Neural cell (in vitro differentiated cells): ENCODE measurements around the gene NDST4. TPM values are rescaled to one million over a fixed set of nuclear protein-coding genes. Genes with fewer than 3 reads are reported as not detected.

ENCODE experiments used
- H2AFZ ChIP-seq: fragments of 200-600, 300-800 bp; sonication (generic), shearing (Covaris generic); 2 replicates; pipeline ENCODE4 v1.6.0; 2014; ENCODE audit warnings: low read depth, mild to moderate bottlenecking, antibody characterized with exemption, low read length, moderate library complexity
- H3F3A ChIP-seq: fragments of 200-600 bp; shearing (Covaris generic); 2 replicates; pipeline ENCODE4 v1.6.1; 2016; ENCODE audit warnings: mild to moderate bottlenecking, moderate library complexity, mixed read lengths, antibody characterized with exemption, low read length; ENCODE audit not compliant: insufficient read depth, poor library complexity, severe bottlenecking
- H3K27ac ChIP-seq: fragments of 200-600, 300-800 bp; sonication (generic), shearing (Covaris generic); 2 replicates; pipeline ENCODE4 v1.5.1; 2014; ENCODE audit warnings: mild to moderate bottlenecking, low read length, moderate library complexity
- H3K27me3 ChIP-seq: fragments of 300-800, 200-600 bp; sonication (generic), shearing (Covaris generic); 2 replicates; pipeline ENCODE4 v1.6.0; 2014; ENCODE audit warnings: mild to moderate bottlenecking, low read depth, low read length, moderate library complexity; ENCODE audit not compliant: insufficient read depth
- H3K36me3 ChIP-seq: fragments of 300-800, 200-600 bp; sonication (generic), shearing (Covaris generic); 2 replicates; pipeline ENCODE4 v1.5.1; 2014; ENCODE audit warnings: mild to moderate bottlenecking, antibody characterized with exemption, low read length, moderate library complexity; ENCODE audit not compliant: insufficient read depth
- H3K4me2 ChIP-seq: fragments of 300-800, 200-600 bp; sonication (generic), shearing (Covaris generic); 2 replicates; pipeline ENCODE4 v1.6.0; 2014; ENCODE audit warnings: mild to moderate bottlenecking, low read length
- H3K4me3 ChIP-seq: fragments of 300-800, 200-600 bp; sonication (generic), shearing (Covaris generic); 2 replicates; pipeline ENCODE4 v1.5.1; 2014; ENCODE audit warnings: mild to moderate bottlenecking, low read length, moderate library complexity
- H3K79me2 ChIP-seq: fragments of 200-600 bp; shearing (Covaris generic); replicated peaks from 2 replicates; pipeline ENCODE4 v1.6.0; 2014; ENCODE audit warnings: mild to moderate bottlenecking, low read length, moderate library complexity; ENCODE audit not compliant: insufficient read depth
- H3K9ac ChIP-seq: fragments of 300-800, 200-600 bp; sonication (generic), shearing (Covaris generic); 2 replicates; pipeline ENCODE4 v1.6.1; 2016; ENCODE audit warnings: mild to moderate bottlenecking, low read length, mixed read lengths
- H3K9me2 ChIP-seq: fragments of 200-600 bp; shearing (Covaris generic); 2 replicates; pipeline ENCODE4 v1.6.1; 2016; ENCODE audit warnings: mild to moderate bottlenecking, low read length, mixed read lengths; ENCODE audit not compliant: insufficient read depth
- H3K9me3 ChIP-seq: fragments of 200-600, 300-800 bp; sonication (generic), shearing (Covaris generic); 2 replicates; pipeline ENCODE4 v1.6.1; 2016; ENCODE audit warnings: mild to moderate bottlenecking, mixed run types, low read length, moderate library complexity, mixed read lengths
- H4K20me1 ChIP-seq: fragments of 200-600 bp; shearing (Covaris generic); 2 replicates; pipeline ENCODE4 v1.6.1; 2016; ENCODE audit warnings: mild to moderate bottlenecking, mixed run types; ENCODE audit not compliant: insufficient read depth
- CTCF ChIP-seq: fragments of 450-650 bp; IDR thresholded peaks from 2 replicates; pipeline ENCODE4 v1.5.1; 2014; ENCODE audit warnings: antibody characterized with exemption, mild to moderate bottlenecking, moderate library complexity; ENCODE audit not compliant: poor library complexity, severe bottlenecking
- EP300 ChIP-seq: fragments of 450-650 bp; conservative IDR thresholded peaks from 2 replicates; pipeline ENCODE4 v1.6.1; 2014; ENCODE audit warnings: antibody characterized with exemption, mild to moderate bottlenecking, moderate library complexity; ENCODE audit not compliant: poor library complexity, severe bottlenecking
- EZH2 ChIP-seq: fragments of 200-600, 300-800 bp; shearing (Covaris generic), sonication (generic); IDR thresholded peaks from 2 replicates; pipeline ENCODE4 v1.6.1; 2014; ENCODE audit warnings: antibody characterized with exemption, low read length, borderline replicate concordance, mild to moderate bottlenecking; ENCODE audit not compliant: insufficient read depth, poor library complexity, severe bottlenecking
- MXI1 ChIP-seq: fragments of 450-650 bp; conservative IDR thresholded peaks from 2 replicates; pipeline ENCODE4 v1.6.1; 2014; ENCODE audit warnings: antibody characterized with exemption, mild to moderate bottlenecking; ENCODE audit not compliant: poor library complexity, severe bottlenecking
- POLR2AphosphoS5 ChIP-seq: IDR thresholded peaks from 2 replicates; pipeline ENCODE4 v1.6.1; 2012
- RAD21 ChIP-seq: fragments of 450-650 bp; conservative IDR thresholded peaks from 2 replicates; pipeline ENCODE4 v1.6.1; 2014; ENCODE audit warnings: antibody characterized with exemption, mild to moderate bottlenecking, moderate library complexity
- REST ChIP-seq: IDR thresholded peaks from 2 replicates; pipeline ENCODE4 v1.6.1; 2012; ENCODE audit warnings: borderline replicate concordance
- SMC3 ChIP-seq: fragments of 450-650 bp; conservative IDR thresholded peaks from 2 replicates; pipeline ENCODE4 v1.6.1; 2014; ENCODE audit warnings: antibody characterized with exemption, mild to moderate bottlenecking, moderate library complexity; ENCODE audit not compliant: poor library complexity
- TAF1 ChIP-seq: IDR thresholded peaks from 2 replicates; pipeline ENCODE4 v1.6.1; 2012; ENCODE audit warnings: low read depth
- polyA plus RNA-seq: library from polyadenylated mRNA; depleted of rRNA; stranded (reverse); fragments of >200 nt; gene quantifications from 2 replicates; pipeline ENCODE4 v1.2.3, GENCODE V29; 2014

NDST4 gene
- polyA plus RNA-seq, 1 donor from 2014 or later: 1.3 TPM

GRCh38 chr4:115119804-115120352 lies 6.5 kb upstream of the NDST4 start:
- H3K4me2 ChIP-seq: no peak overlapping the region
- no peak overlapping the region for H2AFZ ChIP-seq
- H3K27ac ChIP-seq: no peak overlapping the region
- no peaks in the 10 kb centered on the region for H3K36me3 ChIP-seq
- no peaks in the 10 kb centered on the region for H3K27me3 ChIP-seq
- no peaks in the 10 kb centered on the region for H3K9me3 ChIP-seq
- H4K20me1 ChIP-seq: no peaks in the 10 kb centered on the region
- H3K9ac ChIP-seq: no peak overlapping the region
- H3K79me2 ChIP-seq: no peaks in the 10 kb centered on the region
- TF ChIP-seq SMC3 (peak; percentile 73), RAD21 (peak; percentile 84), MXI1 (no peak), EP300 (no peak), CTCF (peak; percentile 73)
- no peak overlapping the region for H3K4me3 ChIP-seq
- H3K9me2 ChIP-seq: no peaks in the 10 kb centered on the region
- no peaks in the 10 kb centered on the region for H3F3A ChIP-seq

GRCh38 chr4:115117651-115118050 lies 4.2 kb upstream of the NDST4 start:
- no peaks in the 10 kb centered on the region for H3K36me3 ChIP-seq
- H3K9me2 ChIP-seq: no peaks in the 10 kb centered on the region
- H3F3A ChIP-seq: no peaks in the 10 kb centered on the region
- no peak overlapping the region for H3K9ac ChIP-seq
- H3K79me2 ChIP-seq: no peaks in the 10 kb centered on the region
- no peak for TF ChIP-seq SMC3
- TF ChIP-seq EZH2: no peak
- no peak for TF ChIP-seq POLR2AphosphoS5
- TF ChIP-seq MXI1: no peak
- no peak for TF ChIP-seq TAF1
- TF ChIP-seq CTCF: no peak
- no peak for TF ChIP-seq RAD21
- TF ChIP-seq EP300: no peak
- TF ChIP-seq REST: no peak
- no peak overlapping the region for H3K27ac ChIP-seq
- no peak overlapping the region for H3K4me3 ChIP-seq
- no peaks in the 10 kb centered on the region for H3K27me3 ChIP-seq
- no peaks in the 10 kb centered on the region for H3K9me3 ChIP-seq
- H2AFZ ChIP-seq: no peak overlapping the region
- no peak overlapping the region for H3K4me2 ChIP-seq
- no peaks in the 10 kb centered on the region for H4K20me1 ChIP-seq
